COLO668 (cell line): ENCODE data around the gene DERA.
"Not testable (repeated sequence)": the region's sequence is repeated elsewhere in the genome, so short reads cannot be mapped to it uniquely, and the experiment has no call there.

Experiments used
- DNase-seq: peaks from one replicate; lab custom pipeline; 2025; ENCODE audit not compliant: unreplicated experiment; lab: John Stamatoyannopoulos, UW

The DERA gene

GRCh38 chr12:16006752-16007151 lies 95.6 kb downstream of the DERA start:
- DNase-seq, result no peak

DNA sequence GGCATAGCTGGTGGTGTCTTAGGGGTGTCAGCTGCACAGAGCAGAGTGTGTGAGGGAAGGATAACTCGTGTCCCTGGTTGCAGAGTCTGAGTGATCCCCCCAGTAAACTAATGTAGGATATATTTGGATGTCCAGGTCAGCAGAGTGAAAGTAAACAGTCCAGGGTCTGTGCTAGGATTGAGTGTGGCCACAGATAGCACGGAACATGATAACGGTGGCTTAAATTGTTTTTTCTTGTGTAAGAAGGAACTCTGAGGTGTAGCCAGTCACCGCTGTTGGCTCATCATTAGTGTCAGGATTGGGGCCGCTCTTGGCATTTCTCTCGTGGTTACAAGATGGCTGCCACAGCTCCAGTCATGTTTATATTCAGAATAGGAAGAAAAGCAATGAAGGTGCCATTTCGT lies 97.3 kb downstream of the DERA start:
- no peak for DNase-seq

- DNase-seq, result no peak
These were observed 101.0 kb downstream of the DERA start for GRCh38 chr12:16012117-16012516.

DNA sequence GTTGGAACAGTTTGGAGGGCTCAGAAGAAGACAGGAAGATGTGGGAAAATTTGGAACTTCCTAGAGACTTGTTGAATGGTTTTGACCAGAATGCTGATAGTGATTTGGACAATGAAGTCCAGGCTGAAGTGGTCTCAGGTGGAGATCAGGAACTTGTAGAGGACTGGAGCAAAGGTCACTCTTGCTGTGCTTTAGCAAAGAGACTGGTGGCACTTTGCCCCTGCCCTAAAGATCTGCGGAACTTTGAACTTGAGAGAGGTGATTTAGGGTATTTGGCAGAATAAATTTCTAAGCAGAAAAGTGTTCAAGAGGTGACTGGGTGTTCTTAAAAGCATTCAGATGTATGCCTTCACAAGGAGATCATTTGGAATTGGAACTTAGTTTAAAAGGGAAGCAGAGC lies 102.6 kb downstream of the DERA start:
- not testable (repeated sequence) for DNase-seq

GRCh38 chr12:16014394-16014793 lies 103.3 kb downstream of the DERA start:
- peak; percentile 0 for DNase-seq

- no peak for DNase-seq
These were observed 105.6 kb downstream of the DERA start for GRCh38 chr12:16016748-16017147.

DNA sequence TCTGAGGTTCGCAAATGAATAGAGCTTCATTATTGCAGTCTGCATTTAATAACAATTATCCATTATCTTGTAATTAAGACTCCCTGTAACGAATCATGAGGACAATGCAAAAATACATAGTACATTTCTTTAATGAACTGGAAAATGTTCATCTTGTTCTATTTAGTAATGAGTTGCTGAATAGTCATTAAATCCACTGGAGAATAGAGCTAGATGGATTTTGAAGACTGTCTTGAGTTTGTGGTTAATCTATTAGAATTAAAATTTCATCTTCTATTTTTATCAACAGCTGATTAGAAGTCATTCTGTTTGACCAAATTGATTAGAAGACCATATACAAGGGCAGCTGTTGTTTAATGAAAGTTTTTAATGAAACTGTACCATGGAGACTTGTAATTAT lies 107.2 kb downstream of the DERA start:
- DNase-seq, result no peak

- no peak for DNase-seq
These were observed 108.0 kb downstream of the DERA start for GRCh38 chr12:16019136-16019535.

- DNase-seq, result no peak
These were observed 108.9 kb downstream of the DERA start for GRCh38 chr12:16020031-16020430.

DNA sequence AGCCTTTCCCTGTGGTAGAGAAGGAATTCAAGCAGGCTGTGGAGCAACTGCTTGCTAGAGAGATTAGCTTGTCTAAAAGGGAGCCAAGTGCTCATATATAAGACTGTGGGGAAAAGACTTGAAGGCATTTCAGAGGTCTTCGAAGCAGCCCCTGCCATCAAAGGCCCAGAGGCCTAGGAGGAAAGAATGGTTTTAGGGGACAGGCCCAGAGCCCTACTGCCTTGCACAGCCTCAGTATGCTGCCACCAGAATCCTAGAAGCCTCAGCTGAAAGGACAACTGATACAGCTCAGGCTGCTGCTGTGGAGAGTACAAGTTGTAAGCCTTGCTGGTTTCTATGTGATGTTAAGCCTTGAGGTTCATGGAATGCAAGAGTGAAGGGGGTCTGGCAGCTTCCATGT lies 109.9 kb downstream of the DERA start:
- no peak for DNase-seq

DNA sequence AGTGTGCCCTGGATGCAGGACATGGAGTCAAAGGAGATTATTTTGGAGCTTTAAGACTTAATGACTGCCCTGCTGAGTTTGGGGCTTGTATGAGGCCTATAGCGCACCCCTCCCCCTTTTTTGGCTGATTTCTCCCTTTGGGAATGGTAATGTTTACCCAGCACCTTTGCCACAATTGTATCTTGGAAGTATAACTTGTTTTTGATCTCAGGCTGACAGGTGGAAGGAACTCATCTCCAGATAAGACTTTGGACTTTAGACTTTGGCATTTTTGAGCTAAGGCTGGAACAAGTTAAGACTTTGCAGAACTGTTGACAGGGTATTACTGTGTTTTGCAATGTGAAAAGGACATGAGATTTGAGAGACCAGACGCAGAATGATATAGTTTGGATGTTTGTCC lies 110.5 kb downstream of the DERA start:
- no peak for DNase-seq

GRCh38 chr12:16027002-16027401 lies 115.9 kb downstream of the DERA start:
- DNase-seq, result no peak

DNA sequence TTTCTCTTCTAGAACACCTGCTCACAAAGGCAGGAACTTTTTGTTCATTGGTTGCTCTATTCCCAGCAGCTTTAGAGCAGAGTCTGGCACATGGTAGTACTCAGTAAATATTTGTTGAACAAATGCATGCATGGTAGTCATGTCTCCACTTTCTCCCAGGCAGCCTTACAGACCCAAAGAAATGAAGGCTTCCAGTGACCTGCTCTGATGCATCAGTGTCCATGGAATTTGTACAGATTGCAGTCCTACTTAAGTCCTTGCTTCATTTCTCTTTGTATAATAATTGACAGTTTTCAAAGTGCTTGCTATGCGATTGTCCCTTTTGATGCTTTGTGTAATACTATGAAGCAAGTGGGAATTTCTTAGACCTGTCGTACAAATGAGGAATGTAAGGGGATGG lies 119.6 kb downstream of the DERA start:
- DNase-seq, result peak; percentile 20

DNA sequence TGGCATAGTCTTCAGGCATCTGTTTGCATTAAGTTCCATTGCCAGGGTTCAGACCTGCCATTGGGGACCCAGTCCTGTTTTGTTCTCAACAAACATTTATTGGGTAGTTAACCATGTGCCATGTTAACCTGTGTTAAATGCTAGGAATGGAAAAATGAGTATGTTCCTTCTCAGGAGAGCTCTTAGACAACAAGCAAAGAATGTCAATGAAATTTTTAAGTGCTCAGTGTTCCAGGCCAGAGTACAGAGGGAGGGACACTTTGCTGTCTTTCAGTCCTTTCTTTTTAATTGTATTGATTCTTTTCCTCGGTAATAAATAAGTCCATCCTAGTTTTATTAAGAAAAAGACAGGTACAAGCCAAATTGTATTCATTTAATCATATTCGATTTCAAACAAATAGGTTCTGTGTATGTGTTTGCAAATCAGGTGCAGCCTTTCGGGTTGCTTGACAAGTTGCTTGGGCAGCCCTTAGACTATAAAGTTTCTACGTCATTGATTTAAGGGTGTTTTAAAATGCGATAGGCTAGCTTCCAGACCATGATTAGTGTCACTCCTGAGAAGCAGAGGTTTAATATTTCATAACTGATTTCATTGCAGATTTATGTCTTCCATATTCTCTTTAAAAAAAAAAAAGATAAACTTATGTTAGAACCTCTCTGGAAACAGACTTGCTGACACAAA lies 123.1 kb downstream of the DERA start:
- no peak for DNase-seq

DNA sequence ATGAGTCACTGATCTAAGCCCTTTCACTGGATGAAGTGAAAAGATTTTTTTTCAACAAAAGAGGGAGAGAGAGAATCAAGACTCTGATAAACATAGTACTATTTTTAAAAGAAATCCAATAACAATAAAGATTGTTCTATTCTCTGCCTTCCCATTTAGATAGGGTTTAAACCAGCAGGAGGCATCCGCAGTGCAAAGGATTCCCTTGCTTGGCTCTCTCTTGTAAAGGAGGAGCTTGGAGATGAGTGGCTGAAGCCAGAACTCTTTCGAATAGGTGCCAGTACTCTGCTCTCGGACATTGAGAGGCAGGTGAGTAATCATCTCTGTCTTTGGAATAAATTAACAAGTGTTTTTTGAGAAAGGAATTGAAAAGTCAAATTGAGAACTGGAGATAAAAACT lies 124.9 kb downstream of the DERA start:
- no peak for DNase-seq

- peak; percentile 8 for DNase-seq
These were observed 126.4 kb downstream of the DERA start for GRCh38 chr12:16037533-16037932.

DNA sequence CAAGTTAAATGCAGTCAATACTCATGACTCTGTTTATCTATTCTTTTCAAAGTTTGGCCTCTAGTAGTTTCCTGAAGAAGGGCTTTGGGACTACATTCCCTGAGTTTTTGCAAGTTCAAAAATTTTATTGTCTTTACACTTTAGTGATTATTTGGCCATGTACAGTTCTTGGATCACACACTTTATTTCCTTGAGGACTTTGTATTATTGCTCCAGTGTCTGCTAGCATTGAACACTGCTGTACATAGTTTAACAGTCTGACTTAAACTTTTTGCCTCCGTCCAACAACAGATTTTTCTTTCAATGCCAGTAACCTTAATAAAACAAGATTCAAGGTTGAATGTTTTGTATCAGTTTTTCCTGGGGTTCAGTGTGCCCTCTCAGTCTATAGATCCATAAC lies 132.3 kb downstream of the DERA start:
- no peak for DNase-seq

- DNase-seq, result no peak
These were observed 135.1 kb downstream of the DERA start for GRCh38 chr12:16046266-16046665.

GRCh38 chr12:16048511-16048910 lies 137.4 kb downstream of the DERA start:
- no peak for DNase-seq

DNA sequence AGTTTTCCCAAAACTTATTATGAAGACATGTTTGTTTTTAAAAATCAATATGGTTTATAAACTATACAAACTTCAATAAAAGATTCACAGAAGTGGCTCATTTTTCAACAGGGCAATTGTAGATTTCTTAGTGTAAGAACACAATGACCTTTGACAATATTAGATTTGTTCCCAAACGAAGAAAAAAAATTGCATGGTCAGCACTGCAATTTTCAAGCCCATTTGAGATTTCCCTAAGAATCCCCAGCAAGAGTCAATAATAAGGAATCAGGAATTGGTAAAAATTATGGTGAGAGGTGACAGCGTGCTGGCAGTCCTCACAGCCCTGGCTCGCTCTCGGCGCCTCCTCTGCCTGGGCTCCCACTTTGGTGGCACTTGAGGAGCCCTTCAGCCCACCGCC lies 145.8 kb downstream of the DERA start:
- DNase-seq, result no peak

DNA sequence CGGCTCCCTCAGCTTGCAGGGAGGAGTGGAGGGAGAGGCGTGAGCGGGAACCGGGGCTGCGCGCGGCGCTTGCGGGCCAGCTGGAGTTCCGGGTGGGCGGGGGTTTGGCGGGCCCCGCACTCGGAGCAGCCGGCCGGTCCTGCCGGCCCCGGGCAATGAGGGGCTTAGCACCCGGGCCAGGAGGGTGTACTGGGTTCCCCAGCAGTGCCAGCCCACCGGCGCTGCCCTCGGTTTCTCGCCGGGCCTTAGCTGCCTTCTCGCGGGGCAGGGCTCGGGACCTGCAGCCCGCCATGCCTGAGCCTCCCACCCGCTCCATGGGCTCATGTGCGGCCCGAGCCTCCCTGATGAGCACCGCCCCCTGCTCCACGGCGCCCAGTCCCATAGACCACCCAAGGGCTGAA lies 146.2 kb downstream of the DERA start:
- DNase-seq, result not testable (repeated sequence)

GRCh38 chr12:16062611-16063010 lies 151.5 kb downstream of the DERA start:
- DNase-seq, result no peak

DNA sequence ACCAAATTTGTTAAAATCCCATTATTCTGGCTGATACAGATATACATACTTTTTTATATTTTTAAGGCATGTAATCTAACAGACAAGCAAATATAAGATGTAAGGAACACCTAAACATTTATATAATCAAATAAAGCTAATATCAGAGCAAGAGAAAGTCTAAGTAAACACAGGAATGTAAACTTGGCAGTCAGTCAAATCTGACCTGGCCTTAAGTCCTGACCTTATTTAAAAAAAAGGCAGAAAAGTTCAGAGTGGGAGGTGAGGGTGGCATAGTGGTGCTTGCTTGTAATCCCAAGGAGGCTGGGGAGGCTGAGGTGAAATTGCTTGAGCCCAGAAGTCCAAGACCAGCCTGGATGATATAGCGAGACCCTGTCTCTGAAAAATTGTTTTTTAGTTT lies 152.6 kb downstream of the DERA start:
- DNase-seq, result no peak
